Spinal cord (tissue), 10 donors: ENCODE data around the gene ANKRD10. TPM values are rescaled to one million over a fixed set of nuclear protein-coding genes. Genes with fewer than 3 reads are reported as not detected.
"Not testable (repeated sequence)": the region's sequence is repeated elsewhere in the genome, so short reads cannot be mapped to it uniquely, and the experiment has no call there.

Experiments
- DNase-seq, 6 donors: peaks; one replicate each; pipeline versions ENCODE4 v3.0.0 to v3.0.0-alpha.2; 2013 to 2015; ENCODE audit warnings: low spot score in 6 of 6, low read depth in 4 of 6
- H3K27ac ChIP-seq: one replicate; pipeline ENCODE4 v1.5.1; 2013; ENCODE audit warnings: low read depth, low read length, control low read depth
- H3K27me3 ChIP-seq: one replicate; pipeline ENCODE4 v1.6.1; 2013; ENCODE audit warnings: low read length; ENCODE audit not compliant: control insufficient read depth, insufficient read depth
- H3K36me3 ChIP-seq: one replicate; pipeline ENCODE4 v1.6.1; 2013; ENCODE audit warnings: low read length; ENCODE audit not compliant: control insufficient read depth, insufficient read depth
- H3K4me1 ChIP-seq: one replicate; pipeline ENCODE4 v1.6.1; 2013; ENCODE audit warnings: low read length; ENCODE audit not compliant: control insufficient read depth, insufficient read depth
- H3K4me3 ChIP-seq: one replicate; pipeline ENCODE4 v1.5.1; 2013; ENCODE audit warnings: low read depth, low read length, control low read depth
- H3K9me3 ChIP-seq: one replicate; pipeline ENCODE4 v1.6.1; 2013; ENCODE audit warnings: low read length; ENCODE audit not compliant: control insufficient read depth, insufficient read depth
- WGBS: methylation state at CpG from one replicate; pipeline ENCODE4 v1.1.5; 2013; ENCODE audit warnings: missing lambda C conversion rate; ENCODE audit not compliant: insufficient coverage; 5-methylcytosine and 5-hydroxymethylcytosine counted together
- polyA plus RNA-seq, 2 donors: library from polyadenylated mRNA; unstranded; fragments of 120-200 nt; gene quantifications; one replicate each; pipeline ENCODE4 v1.2.1, GENCODE V29; 2013; ENCODE audit not compliant: insufficient read length in 2 of 2
- total RNA-seq, 2 donors: library from RNA; depleted of rRNA in 1 of 2; stranded (reverse); fragments of 120-200 nt in 1 of 2; fragments of >200 nt in 1 of 2; gene quantifications; one replicate each; pipeline versions ENCODE4 v1.2.3 to v1.2.4, GENCODE V29; 2013 to 2014
- donor health status: healthy.

The ANKRD10 gene
- total and polyA plus RNA-seq, 4 donors, result 187 to 221 (median 191) TPM

DNA sequence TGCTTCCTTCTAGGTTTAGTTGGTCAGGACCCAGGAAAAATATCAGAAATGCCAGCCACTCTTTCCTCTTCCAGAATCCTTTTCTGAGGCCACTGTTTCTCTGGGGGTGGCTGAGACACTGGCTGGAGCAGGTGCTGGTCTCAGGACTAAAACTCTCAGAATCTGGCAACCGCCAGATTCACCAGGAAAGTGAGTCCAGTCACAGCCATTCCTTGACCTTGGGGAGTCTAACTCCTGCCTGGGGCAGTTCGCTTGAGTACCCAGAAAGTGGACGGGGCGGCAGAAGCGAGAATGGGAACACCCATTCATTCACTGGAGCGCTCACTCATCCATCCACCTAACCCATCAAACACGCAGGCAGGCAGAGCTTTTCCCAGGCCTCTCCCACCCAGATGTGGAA, 40.7 kb upstream of the ANKRD10 start:
- H3K4me3 ChIP-seq, H3K4me1 ChIP-seq, H3K27ac ChIP-seq, H3K9me3 ChIP-seq, DNase-seq, H3K27me3 ChIP-seq, H3K36me3 ChIP-seq: not testable (repeated sequence)
- 100% methylated on average over 1 of the region's 7 CpGs for WGBS

GRCh38 chr13:110955072-110955503, 40.2 kb upstream of the ANKRD10 start:
- H3K9me3 ChIP-seq, H3K27ac ChIP-seq, H3K4me1 ChIP-seq, H3K27me3 ChIP-seq, H3K4me3 ChIP-seq, H3K36me3 ChIP-seq: not testable (repeated sequence)
- DNase-seq, result peak in 2 of 6 donors; percentile 4 to 10
- 47% methylated on average over 9 of the region's 11 CpGs for WGBS

- H3K27ac ChIP-seq, H3K4me1 ChIP-seq, H3K27me3 ChIP-seq, H3K9me3 ChIP-seq, DNase-seq, H3K4me3 ChIP-seq, H3K36me3 ChIP-seq: not testable (repeated sequence)
- WGBS, result 83% methylated on average over 13 of the region's 15 CpGs
Observed at GRCh38 chr13:110954533-110954920, 39.7 kb upstream of the ANKRD10 start.

- H3K27ac ChIP-seq, result no peak overlapping the region
- 95% methylated on average over 10 of the region's 14 CpGs for WGBS
Observed at GRCh38 chr13:110953833-110954532, 39.1 kb upstream of the ANKRD10 start.

DNA sequence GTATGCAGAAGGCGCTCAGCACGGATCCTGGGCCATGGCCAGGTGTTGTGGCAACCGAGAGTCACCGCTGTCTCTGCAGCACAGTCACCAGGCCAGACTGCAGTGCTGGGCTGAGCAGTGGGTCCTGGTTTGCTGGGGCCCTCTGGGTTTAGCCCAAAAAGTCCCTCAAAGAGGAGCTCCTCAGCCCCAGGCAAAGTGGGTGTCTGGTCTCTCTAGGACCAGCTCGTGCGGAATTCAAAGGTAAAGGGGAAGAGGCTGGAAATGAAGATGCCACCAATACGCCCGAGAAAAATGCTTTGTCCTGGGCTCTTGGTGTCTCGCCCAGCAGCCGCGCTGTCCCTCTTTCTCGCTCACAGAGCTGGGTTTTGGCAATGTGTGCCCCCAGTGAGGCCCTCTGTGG, 38.5 kb upstream of the ANKRD10 start:
- Histone ChIP-seq H3K4me1 (no peaks in the 10 kb centered on the region), H3K9me3 (no peaks in the 10 kb centered on the region), H3K4me3 (no peak overlapping the region), H3K27ac (no peak overlapping the region), H3K36me3 (no peaks in the 10 kb centered on the region), H3K27me3 (no peaks in the 10 kb centered on the region)
- WGBS, result 96% methylated on average over 12 of the region's 12 CpGs
- no peak for DNase-seq

More at GRCh38 chr13:110953833-110954532, 39.1 kb upstream of the ANKRD10 start:
- H3K27me3 ChIP-seq, result no peaks in the 10 kb centered on the region
- H3K9me3 ChIP-seq, result no peaks in the 10 kb centered on the region
- H3K4me3 ChIP-seq, result no peak overlapping the region
- DNase-seq, result no peak
- H3K4me1 ChIP-seq, result no peaks in the 10 kb centered on the region
- no peaks in the 10 kb centered on the region for H3K36me3 ChIP-seq

- H3K36me3 ChIP-seq, H3K4me1 ChIP-seq, H3K4me3 ChIP-seq, H3K27me3 ChIP-seq, H3K27ac ChIP-seq, DNase-seq, H3K9me3 ChIP-seq: not testable (repeated sequence)
- 96% methylated on average over 4 of the region's 6 CpGs for WGBS
Observed at GRCh38 chr13:110952135-110952534, 37.3 kb upstream of the ANKRD10 start.

GRCh38 chr13:110950819-110951570, 36.1 kb upstream of the ANKRD10 start:
- Histone ChIP-seq H3K9me3 (no peaks in the 10 kb centered on the region), H3K27ac (no peak overlapping the region), H3K4me1 (no peaks in the 10 kb centered on the region), H3K36me3 (no peaks in the 10 kb centered on the region), H3K4me3 (no peak overlapping the region), H3K27me3 (no peaks in the 10 kb centered on the region)
- 82% methylated on average over 4 of the region's 8 CpGs for WGBS
- DNase-seq, result no peak

- Histone ChIP-seq H3K27ac (no peak overlapping the region), H3K4me1 (no peaks in the 10 kb centered on the region), H3K4me3 (no peak overlapping the region), H3K27me3 (no peaks in the 10 kb centered on the region), H3K36me3 (no peaks in the 10 kb centered on the region), H3K9me3 (no peaks in the 10 kb centered on the region)
- no peak for DNase-seq
- 89% methylated on average over 7 of the region's 8 CpGs for WGBS
Observed at GRCh38 chr13:110950356-110950755, 35.5 kb upstream of the ANKRD10 start.

DNA sequence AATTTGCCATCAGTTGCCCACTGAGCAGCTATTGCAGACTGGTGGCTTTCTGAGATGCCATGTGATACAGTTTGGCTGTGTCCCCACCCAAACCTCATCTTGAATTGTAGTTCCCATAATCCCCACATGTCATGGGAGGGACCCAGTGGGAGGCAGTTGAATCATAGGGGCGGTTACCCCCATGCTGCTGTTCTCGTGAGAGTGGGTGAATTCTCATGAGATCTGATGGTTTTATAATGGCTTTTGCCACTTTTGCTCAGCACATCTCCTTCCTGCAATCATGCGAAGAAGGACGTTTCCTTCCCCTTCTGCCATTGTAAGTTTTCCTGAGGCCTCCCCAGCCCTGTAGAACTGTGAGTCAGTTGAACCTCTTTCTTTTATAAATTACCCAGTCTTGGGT, 34.8 kb upstream of the ANKRD10 start:
- no peak overlapping the region for H3K27ac ChIP-seq
- no peaks in the 10 kb centered on the region for H3K36me3 ChIP-seq
- DNase-seq, result no peak
- 94% methylated on average over 2 of the region's 4 CpGs for WGBS
- no peaks in the 10 kb centered on the region for H3K4me1 ChIP-seq
- no peaks in the 10 kb centered on the region for H3K27me3 ChIP-seq
- H3K9me3 ChIP-seq, result no peaks in the 10 kb centered on the region
- H3K4me3 ChIP-seq, result no peak overlapping the region

DNA sequence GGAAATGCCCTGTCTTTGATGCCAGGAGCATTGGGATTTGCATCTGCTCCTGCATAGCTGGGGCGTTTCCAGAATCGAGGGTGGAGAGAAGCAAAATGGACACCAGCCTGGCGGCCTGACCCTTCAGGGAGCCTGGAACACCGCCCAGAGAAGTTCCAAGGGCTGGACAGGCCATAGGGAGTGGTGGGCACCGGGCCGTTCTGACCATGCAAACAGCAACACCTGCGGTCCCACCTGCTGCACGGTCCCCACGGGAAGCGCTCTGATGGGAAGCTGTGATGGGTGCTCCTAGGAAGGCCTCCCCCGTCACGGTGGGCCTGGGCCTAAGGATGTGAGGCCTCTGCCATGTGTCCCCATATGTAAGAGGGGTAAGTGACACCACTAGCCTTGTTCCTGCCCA, 34.2 kb upstream of the ANKRD10 start:
- no peaks in the 10 kb centered on the region for H3K36me3 ChIP-seq
- no peak overlapping the region for H3K27ac ChIP-seq
- H3K9me3 ChIP-seq, result no peaks in the 10 kb centered on the region
- no peak for DNase-seq
- no peaks in the 10 kb centered on the region for H3K27me3 ChIP-seq
- 95% methylated on average over 12 of the region's 12 CpGs for WGBS
- H3K4me3 ChIP-seq, result no peak overlapping the region
- no peaks in the 10 kb centered on the region for H3K4me1 ChIP-seq
